HG02973 (cell line): ENCODE results near the gene DHDH.
A peak's percentile ranks its signal among the peaks of the same experiment; 100 is the strongest.

ENCODE experiments used
- ATAC-seq: cut with Tn5 transposase; IDR thresholded peaks from one replicate; pipeline ENCODE4 v1.9.1; 2021; ENCODE audit warnings: moderate library complexity; ENCODE audit not compliant: unreplicated experiment

The DHDH gene

DNA sequence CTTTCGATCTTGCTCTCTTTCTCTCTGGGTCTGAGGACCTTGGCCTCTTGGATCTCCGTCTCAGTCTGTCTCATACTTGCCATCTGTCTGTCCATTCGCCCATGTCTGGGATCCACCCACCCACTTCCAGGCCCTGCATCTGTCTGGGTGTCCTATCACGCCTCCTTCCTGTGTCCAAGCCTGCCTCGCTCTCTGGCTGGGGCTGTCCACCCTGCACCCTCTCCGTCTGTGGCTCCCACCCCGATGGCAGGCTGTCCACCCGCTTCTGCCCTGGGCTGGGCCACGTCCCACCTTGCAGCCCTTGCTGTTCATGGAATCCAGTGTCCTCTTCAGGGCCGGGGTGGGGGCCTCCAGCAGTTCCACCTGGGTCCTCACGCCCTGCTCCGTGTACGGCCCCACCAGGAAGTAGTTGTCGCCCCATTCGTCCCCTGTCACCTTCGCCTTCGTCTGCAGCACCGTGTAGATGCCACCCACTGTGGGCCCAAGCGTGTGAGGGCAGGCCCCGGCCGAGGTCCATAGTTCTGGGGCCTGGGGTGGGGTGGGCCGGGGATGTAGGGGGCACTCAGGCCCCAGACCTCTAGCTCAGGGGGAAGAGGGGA is 57.6 kb downstream of the DHDH start:
- ATAC-seq, result no peak

DNA sequence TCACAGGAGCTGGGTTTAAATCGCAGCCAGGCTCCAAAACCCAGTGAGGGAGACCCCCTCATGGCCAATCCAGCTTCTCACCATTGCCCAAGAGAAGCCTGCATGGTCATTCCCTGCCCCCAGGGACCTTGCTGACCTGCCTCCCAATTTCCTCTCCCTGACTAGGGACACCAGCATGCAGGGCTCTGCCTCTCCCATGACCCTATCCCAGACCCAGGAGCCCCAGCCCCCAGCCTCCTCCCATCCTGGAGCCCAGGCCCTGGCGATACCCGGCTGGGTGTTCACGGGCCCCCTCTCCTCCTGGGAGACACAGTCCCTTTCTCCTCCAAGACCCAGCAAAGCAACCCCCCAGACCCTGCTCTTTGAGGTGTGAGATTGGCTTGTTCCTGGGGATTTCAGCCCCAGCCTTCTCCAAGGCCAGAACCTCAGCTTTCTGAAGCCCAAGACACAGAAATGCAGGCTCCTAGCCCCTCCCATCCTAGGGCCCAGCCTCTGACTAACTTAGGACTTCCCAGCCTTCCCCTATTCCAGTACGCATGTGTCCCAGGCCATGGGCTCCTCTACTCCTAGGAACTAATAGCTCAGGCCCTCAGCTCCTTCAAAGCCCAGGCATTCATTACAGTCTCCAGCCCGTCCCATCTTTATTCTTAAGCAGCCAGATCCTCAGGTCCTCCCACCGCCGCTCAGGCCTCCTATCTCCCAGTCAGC is 58.5 kb downstream of the DHDH start:
- ATAC-seq, result no peak

GRCh38 chr19:48992581-48993174 is 59.2 kb downstream of the DHDH start:
- no peak for ATAC-seq

- peak; percentile 74 for ATAC-seq
Observed at GRCh38 chr19:48993175-48994034, 59.9 kb downstream of the DHDH start, which contains the start of the genes GYS1 and RUVBL2. Gene GYS1 (minus strand): TSS chr19:48993309. CDS start chr19:48993112, 197 bp downstream. Gene RUVBL2 (plus strand): TSS chr19:48993887. CDS start chr19:48993912, 25 bp downstream.

- ATAC-seq, result no peak
Observed at GRCh38 chr19:48994035-48994386, 60.5 kb downstream of the DHDH start.
